GM21515 (cell line): ENCODE measurements around the gene MYCBPAP.

Experiments used
- ATAC-seq: cut with Tn5 transposase; IDR thresholded peaks from one replicate; pipeline ENCODE4 v1.9.1; 2021; ENCODE audit not compliant: unreplicated experiment

Gene MYCBPAP

GRCh38 chr17:50487213-50488096 is 20.8 kb upstream of the MYCBPAP start:
- ATAC-seq = no peak

- ATAC-seq = no peak
Observed at GRCh38 chr17:50488880-50489279, 19.4 kb upstream of the MYCBPAP start.

DNA sequence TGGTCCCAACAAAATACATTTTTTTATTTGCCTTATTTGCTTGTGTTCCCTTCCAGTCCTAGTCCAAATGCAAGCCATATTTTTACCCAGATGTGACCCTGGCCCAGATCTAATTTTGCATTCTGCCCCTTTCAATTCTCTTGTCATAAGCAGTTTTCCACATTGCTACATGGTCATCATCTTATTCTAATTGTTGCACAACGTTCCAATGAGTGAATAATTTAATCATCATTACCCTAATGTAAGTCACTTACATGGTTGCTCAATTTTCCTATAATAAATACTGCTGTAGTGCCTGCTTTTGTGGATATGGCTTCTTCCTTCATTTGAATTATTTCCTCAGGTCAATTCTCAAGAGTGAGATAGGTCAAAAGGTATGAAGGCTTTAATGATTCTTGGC is 16.7 kb upstream of the MYCBPAP start:
- ATAC-seq = no peak

- no peak for ATAC-seq
Observed at GRCh38 chr17:50492214-50492613, 16.0 kb upstream of the MYCBPAP start.

DNA sequence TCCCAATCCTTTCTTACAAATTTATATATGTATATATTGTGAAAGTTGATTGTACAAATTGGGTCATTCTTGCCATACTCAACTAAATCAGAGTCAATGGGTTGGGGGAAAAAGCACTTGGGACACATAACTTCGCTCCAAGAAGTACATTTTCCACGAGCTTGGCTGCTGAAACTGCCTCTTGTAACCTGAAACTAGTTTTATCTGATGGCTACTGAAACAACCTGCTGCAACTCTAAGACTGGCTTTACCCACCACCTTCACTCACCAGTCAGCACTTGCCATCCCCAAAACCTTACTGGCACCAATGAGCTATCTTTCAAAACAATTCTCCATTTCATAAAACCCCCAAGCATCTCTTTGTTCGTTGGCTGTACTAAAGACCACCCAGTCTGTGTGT is 14.5 kb upstream of the MYCBPAP start:
- no peak for ATAC-seq

- no peak for ATAC-seq
Observed at GRCh38 chr17:50495217-50495823, 12.9 kb upstream of the MYCBPAP start.

DNA sequence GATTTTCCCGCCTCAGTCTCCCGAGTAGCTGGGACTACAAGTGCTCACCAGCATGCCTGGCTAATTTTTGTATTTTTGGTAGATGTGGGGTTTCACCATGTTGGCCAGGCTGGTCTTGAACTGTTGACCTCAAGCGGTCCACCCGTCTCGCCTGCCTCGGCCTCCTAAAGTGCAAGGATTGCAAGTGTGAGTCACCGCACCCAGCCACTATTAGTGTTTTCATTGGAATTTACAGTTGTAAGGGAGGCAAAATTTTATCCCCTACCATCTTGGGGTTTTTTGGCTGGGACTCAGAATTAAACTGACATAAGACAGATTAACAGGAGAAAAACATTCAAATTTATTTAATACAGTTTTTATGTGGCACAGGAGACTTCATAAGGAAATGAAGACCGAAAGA is 12.3 kb upstream of the MYCBPAP start:
- ATAC-seq = no peak

DNA sequence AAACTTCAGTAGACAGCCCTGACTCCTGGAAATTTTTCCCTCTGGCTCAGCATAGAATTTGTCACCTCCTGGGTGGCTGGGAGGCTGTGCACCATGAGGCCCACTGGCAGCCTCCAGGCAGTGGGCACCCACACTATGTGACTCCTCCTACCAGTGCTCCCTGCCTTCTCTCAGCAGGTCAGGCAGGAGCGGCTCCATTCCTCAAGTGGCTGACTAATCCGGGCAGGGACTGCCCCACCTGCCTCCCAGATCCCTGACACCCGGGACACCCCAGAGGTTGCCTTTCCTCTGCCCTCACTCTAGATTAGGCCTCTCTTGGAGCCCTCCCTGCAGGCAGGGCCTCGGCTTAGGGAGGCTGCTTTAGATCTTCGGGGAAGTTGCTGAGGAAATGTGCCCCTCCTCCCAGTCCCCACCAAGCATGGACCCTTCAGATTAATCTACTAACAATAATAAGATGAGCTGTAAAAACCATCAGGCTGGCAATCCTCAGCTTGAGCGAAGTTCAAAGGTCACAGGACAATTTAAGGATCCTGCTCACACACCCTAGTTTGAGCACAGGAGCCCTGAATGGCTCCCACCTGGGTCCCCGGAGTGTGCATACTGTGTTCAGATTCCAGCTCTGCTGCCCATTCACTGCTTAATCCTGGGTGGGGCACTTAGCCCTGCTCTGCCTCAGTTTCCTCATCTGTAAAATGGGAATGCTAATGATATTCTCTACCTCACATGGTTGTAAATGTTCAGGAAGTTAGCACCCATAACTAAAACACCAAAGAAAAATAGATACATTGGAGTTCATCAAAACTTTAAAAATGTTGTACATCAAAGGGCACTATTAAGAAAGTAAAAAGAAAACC is 10.0 kb upstream of the MYCBPAP start:
- ATAC-seq = no peak

- no peak for ATAC-seq
Observed at GRCh38 chr17:50499270-50499669, 9.0 kb upstream of the MYCBPAP start.

- ATAC-seq = no peak
Observed at GRCh38 chr17:50499721-50500120, 8.5 kb upstream of the MYCBPAP start.

- ATAC-seq = no peak
Observed at GRCh38 chr17:50501054-50501453, 7.2 kb upstream of the MYCBPAP start.

DNA sequence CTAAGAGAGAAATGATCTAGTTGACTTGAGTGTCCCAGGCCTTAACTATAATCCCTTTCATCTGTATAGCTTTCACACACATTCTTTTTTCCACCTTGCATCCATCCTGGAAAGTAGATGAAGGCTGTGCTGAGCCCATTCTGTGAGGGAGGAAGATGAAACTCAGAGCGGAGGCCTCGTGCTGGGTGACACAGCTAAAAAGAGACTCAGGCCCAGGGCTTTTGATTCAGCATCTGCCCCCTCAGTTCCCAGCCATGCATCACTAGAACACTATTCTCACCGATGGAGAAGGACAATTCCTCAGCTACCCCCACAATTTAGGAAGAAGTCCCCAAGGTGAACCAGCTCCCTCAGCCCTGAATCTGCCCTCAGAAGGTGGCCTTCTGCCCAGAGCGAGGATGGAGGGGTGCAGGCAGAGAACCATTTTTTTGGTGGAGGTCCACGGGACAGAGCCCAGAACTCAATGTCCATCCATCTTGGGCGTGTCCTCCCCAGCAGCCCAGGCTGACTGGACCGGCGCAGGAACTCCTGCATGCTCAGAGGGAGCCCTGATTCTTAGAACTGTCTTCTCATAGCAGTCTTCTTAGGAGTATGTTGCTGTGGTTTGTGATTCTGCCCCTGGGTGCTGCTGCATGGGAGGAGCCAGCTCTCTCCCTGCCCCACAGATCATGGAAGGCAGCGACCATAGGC is 5.8 kb upstream of the MYCBPAP start:
- ATAC-seq = no peak

GRCh38 chr17:50505591-50506130 is 2.6 kb upstream of the MYCBPAP start:
- ATAC-seq = no peak

GRCh38 chr17:50506298-50506697 is 1.9 kb upstream of the MYCBPAP start:
- ATAC-seq = no peak

- no peak for ATAC-seq
Observed at GRCh38 chr17:50508573-50509460, 578 bp downstream of the MYCBPAP start.

GRCh38 chr17:50511058-50511457 is 2.8 kb downstream of the MYCBPAP start:
- peak; percentile 64 for ATAC-seq

DNA sequence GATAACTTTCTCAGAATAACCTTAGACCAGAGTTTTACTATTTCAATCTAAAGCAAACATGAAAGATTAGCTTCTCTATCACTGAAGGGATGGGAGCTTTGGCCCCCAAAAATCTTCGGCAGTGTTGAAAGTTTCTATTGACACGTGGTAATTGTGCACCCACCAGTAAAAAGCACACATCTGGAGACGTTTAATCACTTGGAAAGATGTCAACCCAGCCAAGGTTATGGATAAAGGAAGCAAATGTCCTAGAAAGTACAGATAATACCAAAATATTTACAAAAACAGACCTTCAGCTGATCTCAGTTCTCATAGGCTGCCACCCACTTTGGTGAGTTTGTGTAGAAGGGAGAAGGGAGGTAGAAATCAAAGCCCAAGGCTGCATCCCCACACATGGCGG is 5.3 kb downstream of the MYCBPAP start:
- ATAC-seq = no peak

GRCh38 chr17:50514388-50514787 is 6.1 kb downstream of the MYCBPAP start:
- ATAC-seq = no peak

GRCh38 chr17:50514936-50515702 is 6.9 kb downstream of the MYCBPAP start:
- no peak for ATAC-seq
